H9 (cell line): ENCODE measurements around the gene KCTD17. TPM values are rescaled to one million over a fixed set of nuclear protein-coding genes. Genes with fewer than 3 reads are reported as not detected.

Experiments
- DNase-seq: peaks from one replicate; pipeline ENCODE4 v3.0.0-alpha.2; 2017
- H2AFZ ChIP-seq: one replicate; pipeline ENCODE4 v1.6.1; 2013; ENCODE audit warnings: mild to moderate bottlenecking, low read length, control low read depth, moderate library complexity
- H2AK5ac ChIP-seq: 2 replicates; pipeline ENCODE4 v1.6.1; 2013; ENCODE audit warnings: low read length, control low read depth, mixed read lengths; ENCODE audit not compliant: insufficient read length
- H2BK120ac ChIP-seq: one replicate; pipeline ENCODE4 v1.6.1; 2013; ENCODE audit warnings: low read depth, mild to moderate bottlenecking, low read length, control low read depth, inconsistent platforms; ENCODE audit not compliant: poor library complexity, severe bottlenecking
- H2BK12ac ChIP-seq: 2 replicates; pipeline ENCODE4 v1.6.1; 2013; ENCODE audit warnings: low read length, control low read depth, mixed read lengths, low read depth; ENCODE audit not compliant: insufficient read length
- H2BK15ac ChIP-seq: 2 replicates; pipeline ENCODE4 v1.6.1; 2013; ENCODE audit warnings: low read depth, low read length, control low read depth
- H2BK20ac ChIP-seq: one replicate; pipeline ENCODE4 v1.6.1; 2013; ENCODE audit warnings: low read depth, mild to moderate bottlenecking, low read length, control low read depth, inconsistent platforms; ENCODE audit not compliant: poor library complexity, severe bottlenecking
- H2BK5ac ChIP-seq: 2 replicates; pipeline ENCODE4 v1.6.1; 2013; ENCODE audit warnings: low read length, control low read depth, mixed read lengths; ENCODE audit not compliant: insufficient read length
- H3K14ac ChIP-seq: 2 replicates; pipeline ENCODE4 v1.6.1; 2013; ENCODE audit warnings: low read length, control low read depth; ENCODE audit not compliant: insufficient read depth
- H3K18ac ChIP-seq: 2 replicates; pipeline ENCODE4 v1.6.1; 2013; ENCODE audit warnings: low read depth, mild to moderate bottlenecking, mixed read lengths, low read length, control low read depth; ENCODE audit not compliant: insufficient read length
- H3K23ac ChIP-seq: 2 replicates; pipeline ENCODE4 v1.6.1; 2013; ENCODE audit warnings: low read length, control low read depth, mixed read lengths, low read depth; ENCODE audit not compliant: insufficient read length
- H3K23me2 ChIP-seq: 2 replicates; pipeline ENCODE4 v1.6.1; 2013; ENCODE audit warnings: low read depth, mild to moderate bottlenecking, mixed read lengths, low read length, control low read depth; ENCODE audit not compliant: insufficient read length, poor library complexity, severe bottlenecking
- H3K27ac ChIP-seq: 2 replicates; pipeline ENCODE4 v1.5.1; 2013; ENCODE audit warnings: low read length, control low read depth, mixed read lengths, low read depth; ENCODE audit not compliant: insufficient read length
- H3K27me3 ChIP-seq: 2 replicates; pipeline ENCODE4 v1.6.1; 2013; ENCODE audit warnings: low read length, control low read depth, inconsistent platforms; ENCODE audit not compliant: insufficient read depth
- H3K4ac ChIP-seq: 2 replicates; pipeline ENCODE4 v1.6.1; 2013; ENCODE audit warnings: low read depth, mild to moderate bottlenecking, control low read depth, inconsistent platforms, low read length, moderate library complexity
- H3K4me1 ChIP-seq: 2 replicates; pipeline ENCODE4 v1.6.1; 2013; ENCODE audit warnings: low read length, control low read depth, inconsistent platforms; ENCODE audit not compliant: insufficient read depth
- H3K4me2 ChIP-seq: 2 replicates; pipeline ENCODE4 v1.6.1; 2013; ENCODE audit warnings: low read length, control low read depth, mixed read lengths; ENCODE audit not compliant: insufficient read length, insufficient read depth
- H3K56ac ChIP-seq: 2 replicates; pipeline ENCODE4 v1.6.1; 2013; ENCODE audit warnings: low read depth, mild to moderate bottlenecking, mixed read lengths, low read length, control low read depth; ENCODE audit not compliant: insufficient read length
- H3K79me1 ChIP-seq: 2 replicates; pipeline ENCODE4 v1.6.1; 2013; ENCODE audit warnings: low read depth, mild to moderate bottlenecking, moderate library complexity, low read length, control low read depth, inconsistent platforms; ENCODE audit not compliant: insufficient read depth, poor library complexity, severe bottlenecking
- H3K79me2 ChIP-seq: 2 replicates; pipeline ENCODE4 v1.6.1; 2013; ENCODE audit warnings: low read length, control low read depth, inconsistent platforms; ENCODE audit not compliant: insufficient read depth
- H3K9ac ChIP-seq: 2 replicates; pipeline ENCODE4 v1.6.1; 2013; ENCODE audit warnings: low read length, control low read depth, mixed read lengths; ENCODE audit not compliant: insufficient read length; ENCODE audit errors: extremely low read depth
- H3K9me3 ChIP-seq: one replicate; pipeline ENCODE4 v1.6.1; 2013; ENCODE audit warnings: low read depth, low read length, inconsistent platforms; ENCODE audit not compliant: control insufficient read depth
- H3T11ph ChIP-seq: one replicate; pipeline ENCODE4 v1.6.1; 2013; ENCODE audit warnings: mild to moderate bottlenecking, low read length, control low read depth, inconsistent platforms
- H4K20me1 ChIP-seq: one replicate; pipeline ENCODE4 v1.6.1; 2013; ENCODE audit not compliant: control insufficient read depth, insufficient read length, insufficient read depth
- H4K5ac ChIP-seq: 2 replicates; pipeline ENCODE4 v1.6.1; 2013; ENCODE audit warnings: low read depth, mild to moderate bottlenecking, mixed read lengths, low read length, control low read depth; ENCODE audit not compliant: insufficient read length
- H4K8ac ChIP-seq: replicated peaks from 2 replicates; pipeline ENCODE4 v1.6.1; 2013; ENCODE audit warnings: low read length, control low read depth, mixed read lengths, low read depth; ENCODE audit not compliant: insufficient read length
- H4K91ac ChIP-seq: 2 replicates; pipeline ENCODE4 v1.6.1; 2013; ENCODE audit warnings: low read depth, mild to moderate bottlenecking, moderate library complexity, mixed read lengths, low read length, control low read depth; ENCODE audit not compliant: insufficient read length
- H3K27ac Mint-ChIP-seq, 3 experiments: 2 replicates in 2 of 3; 3 replicates in 1 of 3; pipeline ENCODE4 v1.8.0; 2020 to 2021; ENCODE audit warnings: mixed read lengths in 3 of 3, mild to moderate bottlenecking in 1 of 3, moderate library complexity in 1 of 3
- H3K27me3 Mint-ChIP-seq: 2 replicates; pipeline ENCODE4 v1.8.0; 2021; ENCODE audit warnings: low read depth, mild to moderate bottlenecking, moderate library complexity, mixed read lengths
- H3K36me3 Mint-ChIP-seq, 3 experiments: 2 replicates in 2 of 3; 3 replicates in 1 of 3; pipeline ENCODE4 v1.8.0; 2020 to 2021; ENCODE audit warnings: low read depth in 3 of 3, mixed read lengths in 3 of 3; ENCODE audit not compliant: insufficient read depth in 1 of 3
- H3K4me1 Mint-ChIP-seq, 2 experiments: 2 replicates each; pipeline ENCODE4 v1.8.0; 2020; ENCODE audit warnings: mixed read lengths in 2 of 2
- H3K4me3 Mint-ChIP-seq, 2 experiments: 2 replicates in 1 of 2; 3 replicates in 1 of 2; pipeline ENCODE4 v1.8.0; 2020 to 2021; ENCODE audit warnings: mild to moderate bottlenecking in 2 of 2, mixed read lengths in 2 of 2, moderate library complexity in 1 of 2
- H3K9me3 Mint-ChIP-seq, 2 experiments: 2 replicates in 1 of 2; 3 replicates in 1 of 2; pipeline ENCODE4 v1.8.0; 2020; ENCODE audit warnings: mild to moderate bottlenecking in 2 of 2, mixed read lengths in 2 of 2, moderate library complexity in 1 of 2
- WGBS: extraction: QIAGEN DNeasy Blood & Tissue Kit; methylation state at CpG from one replicate; pipeline ENCODE4 v1.1.7; 2013; ENCODE audit warnings: missing lambda C conversion rate, low lambda C conversion rate, mixed read lengths; ENCODE audit not compliant: insufficient read length; ENCODE audit errors: extremely low coverage; 5-methylcytosine and 5-hydroxymethylcytosine counted together
- total RNA-seq: library from RNA; stranded (reverse); gene quantifications from 2 replicates; pipeline ENCODE4 v1.2.1, GENCODE V29; 2021
- TF ChIP-seq, protein P1 (sequence below): fragments of 200-600 bp; sonication (generic); conservative IDR thresholded peaks from 3 replicates; pipeline ENCODE4 v1.8.0; 2021; ENCODE audit warnings: antibody characterized with exemption, mild to moderate bottlenecking

Gene KCTD17
- total RNA-seq, 1 experiment from 2014 or later = 34.1 TPM

DNA sequence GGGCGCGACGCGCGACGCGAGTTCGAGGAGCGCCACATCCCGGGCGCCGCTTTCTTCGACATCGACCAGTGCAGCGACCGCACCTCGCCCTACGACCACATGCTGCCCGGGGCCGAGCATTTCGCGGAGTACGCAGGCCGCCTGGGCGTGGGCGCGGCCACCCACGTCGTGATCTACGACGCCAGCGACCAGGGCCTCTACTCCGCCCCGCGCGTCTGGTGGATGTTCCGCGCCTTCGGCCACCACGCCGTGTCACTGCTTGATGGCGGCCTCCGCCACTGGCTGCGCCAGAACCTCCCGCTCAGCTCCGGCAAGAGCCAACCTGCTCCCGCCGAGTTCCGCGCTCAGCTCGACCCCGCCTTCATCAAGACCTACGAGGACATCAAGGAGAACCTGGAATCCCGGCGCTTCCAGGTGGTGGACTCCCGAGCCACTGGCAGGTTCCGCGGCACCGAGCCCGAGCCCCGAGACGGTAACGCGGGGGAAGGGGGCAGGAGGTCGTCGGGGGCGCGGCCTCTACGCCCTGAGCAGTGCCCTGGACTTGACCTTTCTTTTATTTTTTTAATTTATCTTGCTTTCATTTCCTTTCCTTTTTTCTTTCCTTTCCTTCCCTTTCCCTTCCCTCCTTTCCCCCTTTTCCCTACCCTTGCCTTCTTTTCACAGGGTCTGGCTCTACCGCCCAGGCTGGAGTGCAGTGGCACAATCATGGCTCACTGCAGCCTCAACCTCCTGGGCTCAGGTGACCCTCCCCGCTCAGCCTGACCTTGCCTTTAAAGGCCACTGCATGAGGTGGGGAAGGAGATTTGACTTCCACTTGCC, 27.0 kb upstream of the KCTD17 start:
- H3K4me1 Mint-ChIP-seq = peaks cover 22 to 37% of the 10 kb centered on the region in 2 experiments
- Histone ChIP-seq H2BK12ac (no peak overlapping the region), H3K14ac (no peak overlapping the region), H4K20me1 (peaks cover 3% of the 10 kb centered on the region), H3K18ac (no peak overlapping the region), H2BK15ac (no peak overlapping the region), H3K27ac (no peak overlapping the region), H2BK120ac (no peak overlapping the region), H3K79me2 (no peaks in the 10 kb centered on the region), H3K56ac (no peak overlapping the region), H2AFZ (no peak overlapping the region), H4K5ac (no peak overlapping the region), H3K9ac (no peak overlapping the region), H3K9me3 (no peaks in the 10 kb centered on the region), H3T11ph (no peak overlapping the region), H3K4me2 (no peak overlapping the region), H3K27me3 (no peaks in the 10 kb centered on the region), H3K4ac (no peak overlapping the region), H2AK5ac (no peak overlapping the region), H3K4me1 (no peaks in the 10 kb centered on the region), H4K91ac (no peak overlapping the region), H3K79me1 (no peaks in the 10 kb centered on the region), H2BK20ac (no peak overlapping the region), H3K23me2 (no peaks in the 10 kb centered on the region), H3K23ac (no peak overlapping the region), H2BK5ac (no peak overlapping the region), H4K8ac (no peak overlapping the region)
- no peak overlapping the region for H3K4me3 Mint-ChIP-seq
- no peaks in the 10 kb centered on the region for H3K27me3 Mint-ChIP-seq
- peak overlapping the region in 2 of 3 experiments; percentile 81 to 86; a peak in 3 of 7 replicates for H3K27ac Mint-ChIP-seq
- WGBS = no CpG with 5 or more reads among the region's 71 CpGs
- no peak for DNase-seq
- TF ChIP-seq, protein P1, sequence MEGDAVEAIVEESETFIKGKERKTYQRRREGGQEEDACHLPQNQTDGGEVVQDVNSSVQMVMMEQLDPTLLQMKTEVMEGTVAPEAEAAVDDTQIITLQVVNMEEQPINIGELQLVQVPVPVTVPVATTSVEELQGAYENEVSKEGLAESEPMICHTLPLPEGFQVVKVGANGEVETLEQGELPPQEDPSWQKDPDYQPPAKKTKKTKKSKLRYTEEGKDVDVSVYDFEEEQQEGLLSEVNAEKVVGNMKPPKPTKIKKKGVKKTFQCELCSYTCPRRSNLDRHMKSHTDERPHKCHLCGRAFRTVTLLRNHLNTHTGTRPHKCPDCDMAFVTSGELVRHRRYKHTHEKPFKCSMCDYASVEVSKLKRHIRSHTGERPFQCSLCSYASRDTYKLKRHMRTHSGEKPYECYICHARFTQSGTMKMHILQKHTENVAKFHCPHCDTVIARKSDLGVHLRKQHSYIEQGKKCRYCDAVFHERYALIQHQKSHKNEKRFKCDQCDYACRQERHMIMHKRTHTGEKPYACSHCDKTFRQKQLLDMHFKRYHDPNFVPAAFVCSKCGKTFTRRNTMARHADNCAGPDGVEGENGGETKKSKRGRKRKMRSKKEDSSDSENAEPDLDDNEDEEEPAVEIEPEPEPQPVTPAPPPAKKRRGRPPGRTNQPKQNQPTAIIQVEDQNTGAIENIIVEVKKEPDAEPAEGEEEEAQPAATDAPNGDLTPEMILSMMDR = no peak
- peaks cover 16 to 47% (median 46%) of the 10 kb centered on the region in 3 experiments; a peak in 6 of 7 replicates for H3K36me3 Mint-ChIP-seq
- no peaks in the 10 kb centered on the region for H3K9me3 Mint-ChIP-seq
